ENCODE results near the gene PPP2R3A.

DNA sequence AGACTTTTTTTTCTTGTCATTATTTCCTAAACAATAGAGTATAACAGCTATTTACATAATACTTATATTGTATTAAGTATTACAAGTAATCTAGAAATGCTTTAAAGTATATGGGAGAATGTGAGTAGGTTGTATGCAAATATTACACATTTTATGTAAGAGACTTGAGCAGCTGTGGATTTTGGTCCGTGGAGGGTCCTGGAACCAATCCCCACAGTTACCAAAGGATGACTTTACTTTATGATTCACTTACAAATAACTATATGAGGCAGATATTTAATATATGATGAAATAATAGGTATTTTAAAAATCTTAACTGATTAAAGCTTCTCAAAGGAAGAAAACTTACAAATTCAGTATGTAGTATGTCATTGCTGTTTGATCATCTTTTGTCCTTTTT, 56.3 kb downstream of the PPP2R3A start:
- TF ChIP-seq, protein P1, sequence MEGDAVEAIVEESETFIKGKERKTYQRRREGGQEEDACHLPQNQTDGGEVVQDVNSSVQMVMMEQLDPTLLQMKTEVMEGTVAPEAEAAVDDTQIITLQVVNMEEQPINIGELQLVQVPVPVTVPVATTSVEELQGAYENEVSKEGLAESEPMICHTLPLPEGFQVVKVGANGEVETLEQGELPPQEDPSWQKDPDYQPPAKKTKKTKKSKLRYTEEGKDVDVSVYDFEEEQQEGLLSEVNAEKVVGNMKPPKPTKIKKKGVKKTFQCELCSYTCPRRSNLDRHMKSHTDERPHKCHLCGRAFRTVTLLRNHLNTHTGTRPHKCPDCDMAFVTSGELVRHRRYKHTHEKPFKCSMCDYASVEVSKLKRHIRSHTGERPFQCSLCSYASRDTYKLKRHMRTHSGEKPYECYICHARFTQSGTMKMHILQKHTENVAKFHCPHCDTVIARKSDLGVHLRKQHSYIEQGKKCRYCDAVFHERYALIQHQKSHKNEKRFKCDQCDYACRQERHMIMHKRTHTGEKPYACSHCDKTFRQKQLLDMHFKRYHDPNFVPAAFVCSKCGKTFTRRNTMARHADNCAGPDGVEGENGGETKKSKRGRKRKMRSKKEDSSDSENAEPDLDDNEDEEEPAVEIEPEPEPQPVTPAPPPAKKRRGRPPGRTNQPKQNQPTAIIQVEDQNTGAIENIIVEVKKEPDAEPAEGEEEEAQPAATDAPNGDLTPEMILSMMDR (IDR thresholded peaks at IDR 0.05; ENCODE audit: low read length): no peak
- TF ChIP-seq EZH2 (optimal IDR thresholded peaks at IDR 0.05; ENCODE audit: low read depth, low read length) (no peak), EZH2phosphoT487 (IDR thresholded peaks at IDR 0.05; ENCODE audit: low read length) (no peak)
